Upper lobe of left lung (tissue), 4 donors: ENCODE measurements around the gene AMFR.

Source experiments
- CTCF ChIP-seq, 6 experiments: fragments of 450-650 bp in 4 of 6; fragments of 200-600 bp in 2 of 6; sonication (generic) in 2 of 6; IDR thresholded peaks; one replicate each; pipeline ENCODE4 v1.5.1; 2016 to 2019; ENCODE audit warnings: antibody characterized with exemption in 6 of 6
- POLR2A ChIP-seq, 4 donors: fragments of 450-650 bp; IDR thresholded peaks; one replicate each; pipeline ENCODE4 v1.5.1; 2016 to 2017; ENCODE audit warnings: antibody characterized with exemption in 4 of 4, mild to moderate bottlenecking in 2 of 4
- POLR2AphosphoS5 ChIP-seq, 2 donors: sonication (generic); formaldehyde crosslinking; IDR thresholded peaks; one replicate each; pipeline ENCODE4 v1.5.1; 2017; ENCODE audit warnings: antibody characterized with exemption in 2 of 2

- TF ChIP-seq POLR2AphosphoS5 (IDR thresholded peaks at IDR 0.05), result no peak
- no peak for TF ChIP-seq CTCF (IDR thresholded peaks at IDR 0.05)
- TF ChIP-seq POLR2A (IDR thresholded peaks at IDR 0.05), result no peak
These were observed 80.6 kb downstream of the AMFR start for GRCh38 chr16:56344518-56345405.
